Kasumi-1 (cell line): ENCODE data around the gene C12orf57.

ENCODE experiments used
- DNase-seq, 2 experiments: peaks; one replicate each; lab custom pipeline; 2025; lab: John Stamatoyannopoulos, UW

C12orf57 gene

DNA sequence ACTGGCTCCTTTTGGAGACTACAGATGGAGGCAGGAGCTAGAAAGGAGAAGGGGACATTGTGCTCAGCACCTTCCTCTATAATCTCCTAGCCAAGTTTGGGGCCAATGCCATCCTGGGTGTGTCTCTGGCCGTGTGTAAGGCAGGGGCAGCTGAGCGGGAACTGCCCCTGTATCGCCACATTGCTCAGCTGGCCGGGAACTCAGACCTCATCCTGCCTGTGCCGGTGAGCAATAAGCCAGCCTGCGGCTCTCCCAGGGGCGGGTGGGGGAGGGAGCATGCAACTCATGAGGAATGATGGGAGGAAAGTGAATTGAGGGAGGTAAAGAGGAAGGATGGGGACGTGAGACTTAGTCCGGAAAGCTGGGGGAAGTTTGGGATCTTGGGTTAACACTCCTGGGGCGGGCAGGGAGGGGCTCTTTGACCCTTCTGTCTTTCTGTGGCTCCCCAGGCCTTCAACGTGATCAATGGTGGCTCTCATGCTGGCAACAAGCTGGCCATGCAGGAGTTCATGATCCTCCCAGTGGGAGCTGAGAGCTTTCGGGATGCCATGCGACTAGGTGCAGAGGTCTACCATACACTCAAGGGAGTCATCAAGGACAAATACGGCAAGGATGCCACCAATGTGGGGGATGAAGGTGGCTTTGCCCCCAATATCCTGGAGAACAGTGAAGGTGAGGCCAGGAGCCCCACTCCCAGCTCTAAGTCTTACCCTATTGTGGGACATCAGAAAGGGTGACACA lies 26.2 kb upstream of the C12orf57 start:
- DNase-seq: no peak

DNA sequence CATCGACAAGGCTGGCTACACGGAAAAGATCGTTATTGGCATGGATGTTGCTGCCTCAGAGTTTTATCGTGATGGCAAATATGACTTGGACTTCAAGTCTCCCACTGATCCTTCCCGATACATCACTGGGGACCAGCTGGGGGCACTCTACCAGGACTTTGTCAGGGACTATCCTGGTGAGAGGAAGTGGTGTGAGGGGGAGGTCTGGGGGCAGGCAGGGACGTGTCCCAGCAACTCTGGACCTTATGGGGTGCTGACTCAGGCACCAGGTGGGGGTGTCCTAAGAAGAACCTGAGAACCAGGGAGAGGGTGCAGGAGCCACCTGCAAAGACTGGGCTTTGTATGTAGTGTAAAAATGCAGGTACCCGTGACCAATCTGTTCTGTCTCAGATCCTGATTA lies 24.2 kb upstream of the C12orf57 start:
- DNase-seq: no peak

DNA sequence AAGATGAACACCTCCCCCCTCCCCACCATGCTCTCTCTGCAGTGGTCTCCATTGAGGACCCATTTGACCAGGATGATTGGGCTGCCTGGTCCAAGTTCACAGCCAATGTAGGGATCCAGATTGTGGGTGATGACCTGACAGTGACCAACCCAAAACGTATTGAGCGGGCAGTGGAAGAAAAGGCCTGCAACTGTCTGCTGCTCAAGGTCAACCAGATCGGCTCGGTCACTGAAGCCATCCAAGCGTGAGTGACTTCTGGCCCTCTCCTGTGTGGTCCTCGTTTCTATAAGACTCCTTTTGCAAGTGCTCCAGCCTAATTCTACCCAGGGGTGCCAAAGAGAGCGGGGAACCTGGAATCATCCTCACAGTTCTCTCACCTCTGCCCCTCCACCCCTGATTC lies 22.3 kb upstream of the C12orf57 start:
- DNase-seq: no peak

DNA sequence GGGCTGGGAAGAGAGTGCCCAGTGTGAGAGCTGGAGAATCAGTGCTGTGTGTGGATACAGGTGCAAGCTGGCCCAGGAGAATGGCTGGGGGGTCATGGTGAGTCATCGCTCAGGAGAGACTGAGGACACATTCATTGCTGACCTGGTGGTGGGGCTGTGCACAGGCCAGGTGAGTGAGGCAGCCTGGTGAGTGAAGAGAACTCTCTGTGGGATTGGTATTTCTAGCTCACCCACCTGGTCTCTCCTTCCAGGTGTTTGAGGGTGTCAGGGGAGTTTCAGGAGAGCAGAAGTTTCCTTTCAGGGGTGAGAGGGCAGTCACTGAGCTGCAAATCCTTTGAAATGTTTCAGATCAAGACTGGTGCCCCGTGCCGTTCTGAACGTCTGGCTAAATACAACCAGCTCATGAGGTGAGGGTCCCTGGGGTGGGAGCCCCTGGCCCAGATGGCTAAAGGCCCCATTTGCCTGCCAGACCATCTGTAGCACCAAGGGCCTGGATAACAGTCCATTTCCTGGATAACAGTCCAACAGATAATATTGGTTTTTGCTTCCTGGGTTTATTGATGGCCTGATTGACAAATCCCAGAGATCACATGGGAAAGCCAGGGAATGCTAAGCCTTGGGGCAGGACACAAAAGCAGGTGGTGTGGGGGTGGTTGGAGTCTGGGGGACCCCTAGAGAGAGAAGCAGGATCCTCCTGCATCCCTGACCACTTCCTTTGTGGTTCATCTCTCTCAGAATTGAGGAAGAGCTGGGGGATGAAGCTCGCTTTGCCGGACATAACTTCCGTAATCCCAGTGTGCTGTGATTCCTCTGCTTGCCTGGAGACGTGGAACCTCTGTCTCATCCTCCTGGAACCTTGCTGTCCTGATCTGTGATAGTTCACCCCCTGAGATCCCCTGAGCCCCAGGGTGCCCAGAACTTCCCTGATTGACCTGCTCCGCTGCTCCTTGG lies 21.6 kb upstream of the C12orf57 start:
- DNase-seq: no peak

DNA sequence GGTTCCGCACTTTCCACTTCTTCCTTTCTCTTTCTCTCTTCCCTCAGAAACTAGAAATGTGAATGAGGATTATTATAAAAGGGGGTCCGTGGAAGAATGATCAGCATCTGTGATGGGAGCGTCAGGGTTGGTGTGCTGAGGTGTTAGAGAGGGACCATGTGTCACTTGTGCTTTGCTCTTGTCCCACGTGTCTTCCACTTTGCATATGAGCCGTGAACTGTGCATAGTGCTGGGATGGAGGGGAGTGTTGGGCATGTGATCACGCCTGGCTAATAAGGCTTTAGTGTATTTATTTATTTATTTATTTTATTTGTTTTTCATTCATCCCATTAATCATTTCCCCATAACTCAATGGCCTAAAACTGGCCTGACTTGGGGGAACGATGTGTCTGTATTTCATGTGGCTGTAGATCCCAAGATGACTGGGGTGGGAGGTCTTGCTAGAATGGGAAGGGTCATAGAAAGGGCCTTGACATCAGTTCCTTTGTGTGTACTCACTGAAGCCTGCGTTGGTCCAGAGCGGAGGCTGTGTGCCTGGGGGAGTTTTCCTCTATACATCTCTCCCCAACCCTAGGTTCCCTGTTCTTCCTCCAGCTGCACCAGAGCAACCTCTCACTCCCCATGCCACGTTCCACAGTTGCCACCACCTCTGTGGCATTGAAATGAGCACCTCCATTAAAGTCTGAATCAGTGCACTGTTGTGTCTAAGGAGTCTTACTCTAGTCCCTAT lies 20.7 kb upstream of the C12orf57 start:
- no peak for DNase-seq

DNA sequence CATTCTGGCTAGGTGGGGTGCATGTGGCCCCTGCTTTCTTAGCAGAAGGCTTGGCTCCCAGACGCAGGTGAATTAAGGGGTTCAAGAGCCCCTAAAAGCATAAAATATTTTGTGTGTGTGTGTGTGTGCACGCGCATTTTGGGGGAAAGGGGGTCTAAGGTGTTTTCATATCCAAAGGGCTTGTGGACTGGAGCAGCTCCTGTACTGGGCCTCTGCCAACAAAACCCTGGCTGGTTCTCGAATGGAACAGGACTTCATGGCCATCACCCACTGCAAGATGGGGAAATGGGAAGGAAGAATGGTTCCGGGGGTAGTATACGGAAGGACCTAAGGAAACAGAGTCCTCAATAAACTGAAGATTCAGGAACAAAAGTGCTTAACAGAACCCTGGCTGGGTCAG lies 20.0 kb upstream of the C12orf57 start:
- no peak for DNase-seq

DNA sequence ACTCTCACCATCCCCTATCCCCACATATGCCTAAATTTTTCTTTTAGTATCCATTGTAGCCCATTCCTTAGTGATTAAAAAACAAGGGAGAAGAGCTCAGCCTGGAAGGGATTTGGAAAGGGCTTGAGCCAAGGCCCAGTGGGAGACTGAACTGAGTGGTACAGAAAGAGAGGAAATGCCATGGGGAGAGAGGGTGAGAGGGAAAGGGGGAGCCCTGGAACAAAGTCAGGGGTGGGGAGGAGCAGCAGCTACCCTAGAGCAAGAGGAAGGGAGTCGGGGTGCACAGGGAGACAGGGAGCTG lies 18.6 kb upstream of the C12orf57 start:
- DNase-seq: no peak

DNA sequence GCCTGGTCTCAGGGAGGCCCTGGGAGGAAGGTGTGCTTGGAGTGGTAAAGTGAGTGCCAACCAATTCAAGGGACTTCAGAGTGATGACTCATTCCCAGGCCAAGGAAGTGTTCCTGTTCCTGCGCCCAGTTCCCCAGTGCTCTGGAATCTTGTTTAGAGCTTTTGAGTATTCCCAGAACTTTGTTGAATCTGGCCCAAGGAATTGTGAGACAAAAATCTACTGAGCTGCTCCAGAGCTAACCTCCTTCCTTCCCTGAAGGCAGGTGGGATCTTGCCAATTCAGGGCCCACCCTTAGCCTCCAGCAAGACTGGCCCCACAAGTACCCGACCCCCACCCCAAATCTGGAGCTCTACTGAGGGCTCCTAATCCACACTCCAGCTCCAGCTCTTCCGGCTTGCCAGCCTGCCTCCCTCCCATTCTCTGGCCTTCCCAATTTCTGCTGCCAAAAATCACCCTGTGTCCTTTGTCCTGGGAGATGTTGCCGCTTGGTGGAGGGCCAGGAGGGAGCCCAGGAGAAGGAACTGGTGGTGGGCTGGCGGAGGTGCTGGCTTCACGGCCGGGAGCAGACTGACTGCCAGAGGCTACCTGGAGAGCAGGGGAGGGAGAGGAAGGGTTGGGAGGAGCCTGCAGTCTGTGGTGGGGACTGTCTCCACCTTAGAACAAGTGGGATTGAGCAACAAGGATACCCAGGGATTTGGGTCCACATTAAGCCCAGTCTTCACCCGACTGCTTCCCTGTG lies 18.1 kb upstream of the C12orf57 start:
- DNase-seq: no peak

DNA sequence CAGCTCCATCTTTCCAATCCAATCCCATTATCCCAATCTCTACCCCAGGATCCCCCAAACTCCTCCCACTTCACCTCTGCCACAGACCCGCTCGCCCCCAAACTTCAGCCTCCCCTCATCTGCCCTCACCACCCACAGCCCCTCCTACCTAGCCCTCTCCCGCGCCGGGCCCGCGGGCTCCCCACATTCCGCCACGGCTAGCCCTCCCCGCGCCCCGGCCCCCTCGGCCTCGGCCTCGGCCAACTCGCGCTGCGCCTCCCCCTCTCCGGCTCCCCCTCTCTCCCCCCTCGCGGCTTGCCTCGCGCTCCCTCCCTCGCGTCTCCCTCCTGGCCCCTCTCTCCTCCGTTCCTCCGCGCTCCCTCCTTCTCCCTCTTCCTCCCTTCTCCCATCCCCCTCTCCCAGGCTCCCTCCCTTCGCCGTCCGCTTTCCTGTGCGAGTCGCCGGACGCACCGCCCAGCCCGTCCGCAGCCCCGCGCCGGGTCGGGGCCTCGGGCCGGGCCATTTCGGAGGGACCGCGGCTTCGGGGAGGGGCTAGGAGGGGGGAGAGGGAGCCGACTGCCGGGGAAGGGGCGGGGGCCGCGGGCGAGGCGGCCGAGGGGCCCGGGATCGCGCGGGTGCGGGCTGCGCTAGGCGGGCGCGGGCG lies 16.3 kb upstream of the C12orf57 start, which contains the start of gene ATN1:
Gene ATN1, plus strand, starts transcription at position 581 of the 643 bp plus-strand sequence. CDS start 6,043 bp downstream, outside the sequence.
- no peak for DNase-seq

DNA sequence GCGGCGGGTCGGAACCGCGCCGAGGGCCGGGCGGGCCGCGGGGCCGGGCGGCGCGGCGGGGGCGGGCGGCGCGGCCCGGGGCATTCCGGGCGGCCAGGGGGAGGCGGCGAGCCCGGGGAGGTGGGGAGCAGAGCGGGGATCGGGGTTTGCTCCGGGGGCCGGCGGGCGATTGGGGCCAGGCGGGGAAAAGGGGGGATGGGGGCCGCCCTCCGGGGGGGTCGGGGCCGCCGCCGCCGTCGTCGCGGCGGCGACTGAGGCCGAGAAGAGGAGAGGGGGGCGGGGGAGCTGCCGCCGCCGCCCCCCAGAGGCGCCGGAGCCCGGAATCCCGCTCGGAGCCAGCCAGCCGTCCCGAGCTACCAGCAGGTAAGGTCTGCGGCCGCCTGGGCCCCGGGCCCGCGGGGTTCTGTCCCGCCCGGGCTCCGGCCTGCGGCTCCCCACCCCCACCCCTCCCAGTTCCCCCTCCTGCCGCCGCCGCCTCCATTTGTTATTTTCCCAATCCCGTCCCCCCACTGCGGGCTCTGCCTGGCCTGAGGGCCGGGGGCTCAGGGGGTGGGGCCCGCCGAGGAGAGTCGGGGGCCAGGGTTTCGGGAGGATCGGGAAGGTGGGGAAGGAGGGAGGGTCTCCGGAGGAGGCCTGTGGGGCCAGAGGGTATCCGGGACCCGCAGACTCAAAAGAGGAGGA lies 15.7 kb upstream of the C12orf57 start:
- no peak for DNase-seq

DNA sequence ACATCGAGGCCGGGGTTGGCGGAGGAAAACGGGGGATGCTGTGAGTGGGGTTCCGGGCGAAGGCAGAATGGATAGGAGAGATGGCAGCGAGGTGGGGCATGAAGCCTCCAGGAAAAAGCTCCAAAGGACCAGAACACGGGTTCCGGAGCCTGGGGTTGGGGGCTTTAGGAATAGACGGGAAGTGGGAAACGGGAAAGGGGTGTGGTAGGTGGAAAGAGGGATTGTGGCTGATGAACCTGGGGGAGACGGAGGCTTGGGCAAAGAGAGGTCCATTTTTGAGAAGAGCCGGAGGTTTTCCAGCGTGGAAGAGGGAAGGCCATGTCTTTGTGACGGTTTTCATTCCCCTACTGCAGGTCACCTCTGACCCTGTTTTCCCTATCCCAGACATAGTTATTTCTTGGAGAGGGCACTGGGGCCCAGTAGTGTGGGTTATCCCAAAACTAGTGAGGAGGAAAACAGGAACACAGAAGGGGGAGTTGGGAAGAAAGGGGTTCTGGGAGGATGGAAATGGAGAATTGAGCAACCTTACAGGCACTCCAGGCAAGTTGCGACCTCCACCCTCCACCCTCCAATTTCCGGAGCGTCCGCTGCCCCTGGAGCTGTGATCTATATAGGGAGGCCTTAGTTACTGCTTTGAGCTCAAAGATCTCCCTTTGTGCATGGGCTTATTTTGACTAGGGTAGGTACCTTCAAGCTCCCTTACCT lies 15.0 kb upstream of the C12orf57 start:
- no peak for DNase-seq

DNA sequence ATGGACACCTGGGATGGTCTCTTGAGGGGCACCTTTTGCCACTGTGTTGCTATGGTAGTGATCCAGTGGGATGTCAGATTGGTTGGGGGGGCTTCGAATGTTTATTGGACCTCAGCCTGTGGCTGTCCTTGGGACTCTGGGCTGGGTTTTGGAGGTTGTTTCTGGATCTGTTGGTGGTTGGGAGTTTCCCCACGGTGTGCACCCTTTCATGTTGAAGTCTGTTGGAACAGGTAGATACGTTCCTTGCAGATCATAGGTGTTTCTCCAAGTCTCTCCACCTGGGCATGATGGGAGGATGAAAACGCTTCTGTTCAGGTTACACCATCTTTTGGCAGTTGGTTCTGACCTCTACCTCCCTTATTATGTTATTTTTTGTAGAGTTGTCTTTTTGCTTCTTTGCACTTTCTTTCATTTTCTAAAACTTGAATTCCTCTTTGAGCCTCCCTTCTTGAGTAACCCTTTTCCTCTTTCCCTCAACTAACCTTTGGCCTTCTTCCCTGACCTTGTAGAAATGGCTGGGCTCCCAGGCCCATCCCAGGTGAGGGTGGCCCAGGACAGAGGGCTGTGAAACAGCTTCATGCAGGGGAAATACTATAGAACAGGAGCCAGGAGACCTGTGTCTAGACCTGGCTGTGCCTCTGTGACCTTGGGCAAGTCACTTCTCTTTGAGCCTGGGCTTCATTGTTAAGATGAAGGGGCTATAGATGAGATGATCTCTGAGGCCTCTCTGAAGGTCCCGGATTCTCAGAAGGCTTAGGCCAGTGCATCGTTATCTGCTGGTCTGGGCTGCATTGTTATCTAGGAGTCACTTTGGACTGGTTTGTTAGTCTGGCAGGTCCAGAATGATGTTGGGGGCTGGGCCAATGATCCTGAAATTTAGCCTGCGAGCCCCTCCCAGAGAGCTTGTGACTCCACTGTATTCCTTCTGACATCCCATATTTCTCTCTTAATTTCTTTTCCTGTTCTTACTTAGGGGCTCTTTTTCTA lies 14.1 kb upstream of the C12orf57 start:
- no peak for DNase-seq

DNA sequence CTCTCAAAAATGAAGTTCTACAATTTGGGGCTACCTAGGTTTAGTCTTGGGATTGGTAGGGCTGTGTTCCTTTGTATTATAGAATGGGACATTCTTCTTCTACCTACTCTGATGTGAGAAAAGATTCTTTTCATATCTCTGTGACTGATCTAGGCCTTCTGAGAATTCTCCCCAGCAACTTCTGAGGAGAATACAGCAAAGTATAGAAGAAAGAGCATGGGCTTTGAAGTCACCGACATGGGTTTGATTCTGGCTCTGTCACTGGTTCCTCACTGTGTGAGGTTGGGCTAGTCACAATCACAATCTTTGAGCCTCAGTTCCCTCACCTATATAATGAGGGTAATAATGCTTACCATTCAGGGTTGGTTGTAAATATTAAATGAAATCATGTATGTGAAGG lies 11.1 kb upstream of the C12orf57 start:
- no peak for DNase-seq

DNA sequence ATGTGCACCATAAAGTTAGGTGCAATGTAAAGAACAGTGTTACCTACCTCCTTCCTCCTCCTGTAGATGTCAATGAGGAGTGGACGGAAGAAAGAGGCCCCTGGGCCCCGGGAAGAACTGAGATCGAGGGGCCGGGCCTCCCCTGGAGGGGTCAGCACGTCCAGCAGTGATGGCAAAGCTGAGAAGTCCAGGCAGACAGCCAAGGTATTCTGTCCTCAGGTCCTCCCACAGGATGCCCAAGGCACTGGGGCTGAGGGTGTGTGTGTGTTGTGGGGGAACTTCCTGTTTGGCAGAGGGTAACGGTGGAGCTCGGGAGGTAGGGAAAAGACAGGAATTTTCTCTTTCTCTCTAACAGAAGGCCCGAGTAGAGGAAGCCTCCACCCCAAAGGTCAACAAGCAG lies 9.7 kb upstream of the C12orf57 start:
- no peak for DNase-seq

DNA sequence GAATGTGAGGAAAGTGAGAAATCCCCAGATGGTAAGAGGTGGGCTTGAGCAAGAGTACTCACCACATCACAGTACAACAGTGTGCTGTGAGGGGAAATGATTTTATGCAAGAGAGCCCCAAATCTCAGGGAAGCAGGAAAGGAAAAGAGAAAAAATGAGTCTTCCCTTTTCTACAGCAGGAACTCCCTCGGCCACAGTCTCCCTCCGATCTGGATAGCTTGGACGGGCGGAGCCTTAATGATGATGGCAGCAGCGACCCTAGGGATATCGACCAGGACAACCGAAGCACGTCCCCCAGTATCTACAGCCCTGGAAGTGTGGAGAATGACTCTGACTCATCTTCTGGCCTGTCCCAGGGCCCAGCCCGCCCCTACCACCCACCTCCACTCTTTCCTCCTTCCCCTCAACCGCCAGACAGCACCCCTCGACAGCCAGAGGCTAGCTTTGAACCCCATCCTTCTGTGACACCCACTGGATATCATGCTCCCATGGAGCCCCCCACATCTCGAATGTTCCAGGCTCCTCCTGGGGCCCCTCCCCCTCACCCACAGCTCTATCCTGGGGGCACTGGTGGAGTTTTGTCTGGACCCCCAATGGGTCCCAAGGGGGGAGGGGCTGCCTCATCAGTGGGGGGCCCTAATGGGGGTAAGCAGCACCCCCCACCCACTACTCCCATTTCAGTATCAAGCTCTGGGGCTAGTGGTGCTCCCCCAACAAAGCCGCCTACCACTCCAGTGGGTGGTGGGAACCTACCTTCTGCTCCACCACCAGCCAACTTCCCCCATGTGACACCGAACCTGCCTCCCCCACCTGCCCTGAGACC lies 8.2 kb upstream of the C12orf57 start:
- no peak for DNase-seq

DNA sequence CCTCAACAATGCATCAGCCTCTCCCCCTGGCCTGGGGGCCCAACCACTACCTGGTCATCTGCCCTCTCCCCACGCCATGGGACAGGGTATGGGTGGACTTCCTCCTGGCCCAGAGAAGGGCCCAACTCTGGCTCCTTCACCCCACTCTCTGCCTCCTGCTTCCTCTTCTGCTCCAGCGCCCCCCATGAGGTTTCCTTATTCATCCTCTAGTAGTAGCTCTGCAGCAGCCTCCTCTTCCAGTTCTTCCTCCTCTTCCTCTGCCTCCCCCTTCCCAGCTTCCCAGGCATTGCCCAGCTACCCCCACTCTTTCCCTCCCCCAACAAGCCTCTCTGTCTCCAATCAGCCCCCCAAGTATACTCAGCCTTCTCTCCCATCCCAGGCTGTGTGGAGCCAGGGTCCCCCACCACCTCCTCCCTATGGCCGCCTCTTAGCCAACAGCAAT lies 7.6 kb upstream of the C12orf57 start:
- DNase-seq: no peak

DNA sequence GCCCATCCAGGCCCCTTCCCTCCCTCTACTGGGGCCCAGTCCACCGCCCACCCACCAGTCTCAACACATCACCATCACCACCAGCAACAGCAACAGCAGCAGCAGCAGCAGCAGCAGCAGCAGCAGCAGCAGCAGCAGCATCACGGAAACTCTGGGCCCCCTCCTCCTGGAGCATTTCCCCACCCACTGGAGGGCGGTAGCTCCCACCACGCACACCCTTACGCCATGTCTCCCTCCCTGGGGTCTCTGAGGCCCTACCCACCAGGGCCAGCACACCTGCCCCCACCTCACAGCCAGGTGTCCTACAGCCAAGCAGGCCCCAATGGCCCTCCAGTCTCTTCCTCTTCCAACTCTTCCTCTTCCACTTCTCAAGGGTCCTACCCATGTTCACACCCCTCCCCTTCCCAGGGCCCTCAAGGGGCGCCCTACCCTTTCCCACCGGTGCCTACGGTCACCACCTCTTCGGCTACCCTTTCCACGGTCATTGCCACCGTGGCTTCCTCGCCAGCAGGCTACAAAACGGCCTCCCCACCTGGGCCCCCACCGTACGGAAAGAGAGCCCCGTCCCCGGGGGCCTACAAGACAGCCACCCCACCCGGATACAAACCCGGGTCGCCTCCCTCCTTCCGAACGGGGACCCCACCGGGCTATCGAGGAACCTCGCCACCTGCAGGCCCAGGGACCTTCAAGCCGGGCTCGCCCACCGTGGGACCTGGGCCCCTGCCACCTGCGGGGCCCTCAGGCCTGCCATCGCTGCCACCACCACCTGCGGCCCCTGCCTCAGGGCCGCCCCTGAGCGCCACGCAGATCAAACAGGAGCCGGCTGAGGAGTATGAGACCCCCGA lies 7.0 kb upstream of the C12orf57 start:
- DNase-seq: no peak
